Cardiac fibroblast (primary cell): Measurements from ENCODE around the gene MFSD11.
"Not testable (repeated sequence)": the region's sequence is repeated elsewhere in the genome, so short reads cannot be mapped to it uniquely, and the experiment has no call there.

Source experiments
- DNase-seq, 2 donors: peaks; one replicate each; pipeline versions ENCODE4 v3.0.0 to v3.0.0-alpha.2; 2010; ENCODE audit warnings: low read depth in 2 of 2
- H3K4me3 ChIP-seq, 2 donors: replicated peaks in 1 of 2; 1 replicate in 1 of 2; 2 replicates in 1 of 2; pipeline ENCODE4 v1.5.1; 2011; ENCODE audit warnings: low read depth in 2 of 2, low read length in 2 of 2, mild to moderate bottlenecking in 2 of 2, moderate library complexity in 1 of 2
- TF ChIP-seq, protein P1 (sequence below): IDR thresholded peaks from one replicate; pipeline ENCODE4 v1.5.1; 2011; ENCODE audit warnings: low read depth, mild to moderate bottlenecking, low read length, inconsistent platforms

MFSD11 gene

DNA sequence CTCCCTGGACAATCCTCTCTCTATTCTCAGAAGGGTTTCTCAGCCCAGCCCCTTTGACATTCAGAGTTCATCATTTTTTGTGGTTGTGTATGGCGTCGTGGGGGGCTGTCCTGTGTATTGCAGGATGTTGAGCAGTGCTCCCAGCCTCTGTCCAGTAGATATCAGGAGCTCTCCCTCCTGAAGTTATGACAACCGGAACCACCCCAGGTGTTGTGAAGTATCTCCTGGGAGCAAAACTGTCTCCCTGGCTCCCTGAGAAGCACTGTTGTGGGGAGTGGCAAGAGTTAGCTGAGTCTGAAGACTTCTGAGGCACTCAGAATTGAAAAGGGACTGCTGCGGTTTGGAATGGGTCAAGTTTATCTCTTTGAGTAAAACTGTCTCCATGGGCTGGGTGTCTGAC, 74.3 kb downstream of the MFSD11 start:
- TF ChIP-seq, protein P1, sequence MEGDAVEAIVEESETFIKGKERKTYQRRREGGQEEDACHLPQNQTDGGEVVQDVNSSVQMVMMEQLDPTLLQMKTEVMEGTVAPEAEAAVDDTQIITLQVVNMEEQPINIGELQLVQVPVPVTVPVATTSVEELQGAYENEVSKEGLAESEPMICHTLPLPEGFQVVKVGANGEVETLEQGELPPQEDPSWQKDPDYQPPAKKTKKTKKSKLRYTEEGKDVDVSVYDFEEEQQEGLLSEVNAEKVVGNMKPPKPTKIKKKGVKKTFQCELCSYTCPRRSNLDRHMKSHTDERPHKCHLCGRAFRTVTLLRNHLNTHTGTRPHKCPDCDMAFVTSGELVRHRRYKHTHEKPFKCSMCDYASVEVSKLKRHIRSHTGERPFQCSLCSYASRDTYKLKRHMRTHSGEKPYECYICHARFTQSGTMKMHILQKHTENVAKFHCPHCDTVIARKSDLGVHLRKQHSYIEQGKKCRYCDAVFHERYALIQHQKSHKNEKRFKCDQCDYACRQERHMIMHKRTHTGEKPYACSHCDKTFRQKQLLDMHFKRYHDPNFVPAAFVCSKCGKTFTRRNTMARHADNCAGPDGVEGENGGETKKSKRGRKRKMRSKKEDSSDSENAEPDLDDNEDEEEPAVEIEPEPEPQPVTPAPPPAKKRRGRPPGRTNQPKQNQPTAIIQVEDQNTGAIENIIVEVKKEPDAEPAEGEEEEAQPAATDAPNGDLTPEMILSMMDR: no peak
- no peak overlapping the region for H3K4me3 ChIP-seq
- peak in 1 of 2 donors; percentile 5 for DNase-seq

DNA sequence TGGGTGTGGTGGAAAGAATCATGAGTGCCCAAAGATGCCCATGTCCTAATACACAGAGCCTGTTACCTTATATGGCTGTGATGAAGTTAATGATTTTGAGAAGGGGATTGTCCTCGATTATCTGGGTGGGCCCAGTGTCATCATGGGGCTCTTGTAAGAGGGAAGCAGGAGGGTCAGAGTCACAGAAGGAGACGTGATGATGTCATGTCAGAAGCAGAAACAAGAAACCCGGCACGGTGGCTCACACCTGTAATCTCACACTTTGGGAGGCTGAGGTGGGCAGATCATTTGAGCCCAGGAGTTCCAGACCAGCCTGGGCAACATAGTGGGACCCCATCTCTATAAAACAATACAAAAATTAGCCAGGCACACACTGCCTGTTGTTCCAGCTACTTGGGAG, 75.0 kb downstream of the MFSD11 start:
- no peak for DNase-seq
- H3K4me3 ChIP-seq: no peak overlapping the region
- TF ChIP-seq, protein P1: no peak

DNA sequence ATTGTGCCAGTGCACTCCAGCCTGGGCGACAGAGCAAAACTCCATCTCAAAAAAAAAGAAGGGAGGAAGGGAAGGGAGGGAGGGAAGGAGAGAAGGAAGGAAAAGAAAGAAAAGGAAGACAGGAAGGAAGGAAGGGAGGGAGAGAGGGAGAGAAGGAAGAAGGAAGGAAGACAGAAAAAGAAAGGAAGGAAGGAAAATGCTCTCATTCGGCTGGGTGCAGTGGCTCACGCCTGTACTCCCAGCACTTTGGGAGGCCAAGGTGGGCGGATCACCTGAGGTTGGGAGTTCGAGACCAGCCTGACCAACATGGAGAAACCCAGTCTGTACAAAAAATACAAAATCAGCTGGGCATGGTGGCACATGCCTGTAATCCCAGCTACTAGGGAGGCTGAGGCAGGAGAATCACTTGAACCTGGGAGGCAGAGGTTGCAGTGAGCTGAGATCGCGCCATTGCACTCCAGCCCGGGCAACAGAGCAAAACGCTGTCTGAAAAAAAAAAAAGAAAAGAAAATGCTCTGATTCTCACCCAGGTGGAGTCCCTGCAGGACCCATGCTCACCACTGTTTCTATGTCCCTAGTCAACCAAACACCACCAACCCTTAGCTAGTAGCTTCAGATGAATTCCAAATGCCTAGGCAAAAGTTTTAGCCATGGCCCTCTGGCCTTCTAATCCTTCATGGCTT, 78.1 kb downstream of the MFSD11 start:
- not testable (repeated sequence) for H3K4me3 ChIP-seq, DNase-seq

DNA sequence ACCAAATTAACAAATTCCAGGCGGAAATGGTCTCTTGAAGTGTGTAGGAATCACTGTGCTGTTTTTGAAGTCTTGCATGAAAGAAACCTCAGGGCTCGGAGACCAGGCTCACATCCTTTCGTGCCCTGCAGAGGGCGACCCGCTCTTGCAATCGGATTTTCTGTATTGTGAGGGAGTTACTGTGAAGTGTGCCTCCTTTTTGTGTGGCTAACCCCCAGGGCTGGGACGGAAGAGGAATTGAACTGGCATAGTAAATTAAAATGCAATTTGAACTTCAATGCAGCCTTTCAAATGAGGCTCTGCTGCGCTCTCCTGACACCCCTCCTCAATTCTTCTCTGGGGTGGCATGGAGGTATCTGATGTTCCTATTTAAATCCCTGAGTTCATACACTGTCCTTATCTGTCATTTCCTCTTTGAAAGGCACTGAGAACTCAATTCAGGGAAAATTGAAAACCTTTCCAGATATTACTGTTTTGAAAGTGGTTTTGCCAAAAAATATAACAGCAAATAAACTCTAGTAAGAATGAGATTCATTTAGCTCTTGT, 78.7 kb downstream of the MFSD11 start:
- TF ChIP-seq, protein P1: peak; percentile 78
- DNase-seq: peak; percentile 65 to 66

DNA sequence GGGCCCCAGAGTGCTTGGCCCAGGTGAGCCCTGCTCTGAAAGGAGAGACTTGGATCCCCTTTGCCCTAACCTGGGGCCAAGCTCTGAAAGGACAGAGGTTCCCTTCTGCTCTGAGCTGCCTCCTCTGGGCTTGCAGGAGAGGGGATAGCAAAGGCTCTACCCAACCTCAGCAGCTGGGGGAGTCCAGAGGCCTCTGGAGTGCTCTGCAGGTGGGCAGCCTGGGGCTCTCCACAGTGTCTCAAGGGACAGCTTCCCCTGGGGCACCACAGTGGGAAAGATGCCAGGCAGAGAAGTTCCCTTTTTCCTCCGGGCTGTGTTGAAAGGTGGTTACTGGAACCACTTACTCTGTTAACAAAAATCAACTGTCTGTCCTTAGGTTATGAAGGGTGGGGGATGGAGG, 82.1 kb downstream of the MFSD11 start:
- H3K4me3 ChIP-seq: no peak overlapping the region
- TF ChIP-seq, protein P1: no peak
- DNase-seq: no peak

More for the DNA sequence above, 78.7 kb downstream of the MFSD11 start:
- H3K4me3 ChIP-seq: no peak overlapping the region

DNA sequence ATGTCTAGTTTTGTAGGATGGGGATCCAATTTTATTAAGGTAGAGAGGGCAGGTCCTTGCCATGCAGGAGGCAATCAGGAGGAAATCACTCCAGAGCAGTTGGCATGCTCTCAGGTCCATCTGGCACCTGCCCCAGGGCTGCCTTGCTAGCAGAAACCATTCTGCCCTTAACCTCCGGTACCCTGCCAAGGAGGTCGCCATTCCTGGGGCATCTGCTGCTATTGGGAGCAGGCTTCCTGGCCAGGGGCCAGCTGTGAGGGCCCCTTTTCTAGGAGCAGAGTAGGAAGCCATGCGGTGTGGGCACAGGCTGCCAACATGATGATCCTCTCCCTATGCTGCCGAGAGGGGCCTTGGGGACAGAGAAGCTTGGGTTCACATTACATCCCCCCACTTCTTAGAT, 82.6 kb downstream of the MFSD11 start:
- no peak for DNase-seq
- H3K4me3 ChIP-seq: no peak overlapping the region
- TF ChIP-seq, protein P1: no peak

DNA sequence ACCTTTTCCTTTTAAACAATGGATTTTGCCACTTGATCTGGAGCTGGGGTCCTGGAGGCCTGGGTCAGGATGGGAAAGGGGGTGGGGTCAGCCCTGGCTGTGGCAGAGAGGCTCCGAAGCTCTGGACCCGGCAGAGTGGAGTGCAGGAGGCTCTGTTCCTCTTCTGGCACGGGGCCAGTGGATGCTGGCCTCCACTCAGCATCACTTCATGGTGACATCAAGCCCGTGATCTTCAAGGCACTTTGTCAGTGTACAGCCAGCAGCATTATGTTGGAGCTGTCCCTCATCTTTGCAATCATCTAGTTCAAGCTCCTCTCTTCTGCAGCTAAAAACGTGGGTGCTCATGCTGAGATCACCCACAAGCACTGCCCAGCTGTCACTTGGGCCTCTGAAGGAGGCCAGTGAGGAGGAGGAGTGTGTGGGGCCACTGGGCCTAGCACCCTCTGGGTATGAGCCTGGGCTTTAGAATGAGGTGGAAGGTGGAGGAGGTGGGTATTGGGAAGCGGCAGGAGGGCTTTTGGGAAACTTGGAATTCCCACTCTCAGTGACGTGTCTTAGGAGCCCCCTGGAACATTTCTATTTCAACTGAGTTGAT, 84.4 kb downstream of the MFSD11 start:
- H3K4me3 ChIP-seq: no peak overlapping the region
- DNase-seq: no peak
- TF ChIP-seq, protein P1: no peak
